HL-60 (cell line): Measurements from ENCODE around the gene COL6A2.

Experiments
- DNase-seq, 2 experiments: peaks; one replicate each; pipeline ENCODE4 v3.0.0-alpha.2; 2010 to 2020; ENCODE audit warnings: low read depth in 1 of 2, low spot score in 1 of 2
- H3K27ac ChIP-seq: fragments of 250-450 bp; sonication (Bioruptor Pico); replicated peaks from 2 replicates; pipeline ENCODE4 v1.5.1; 2020; ENCODE audit warnings: mild to moderate bottlenecking, moderate library complexity
- H3K27me3 ChIP-seq: fragments of 250-450 bp; sonication (Bioruptor Pico); 2 replicates; pipeline ENCODE4 v1.5.1; 2021; ENCODE audit warnings: mild to moderate bottlenecking, moderate library complexity; ENCODE audit not compliant: insufficient read depth, poor library complexity, severe bottlenecking
- H3K4me3 ChIP-seq: replicated peaks from 2 replicates; pipeline ENCODE4 v1.5.1; 2011; ENCODE audit warnings: mild to moderate bottlenecking, control low read depth, low read length; ENCODE audit not compliant: insufficient read depth
- CTCF ChIP-seq: IDR thresholded peaks from one replicate; pipeline ENCODE4 v1.5.1; 2011; ENCODE audit warnings: low read length, control low read depth, inconsistent platforms; ENCODE audit not compliant: insufficient read depth
- GABPA ChIP-seq: IDR thresholded peaks from 2 replicates; pipeline ENCODE4 v1.6.1; 2012; ENCODE audit warnings: low read depth
- POLR2AphosphoS5 ChIP-seq: IDR thresholded peaks from 2 replicates; pipeline ENCODE4 v1.6.1; 2012; ENCODE audit warnings: low read depth
- REST ChIP-seq: IDR thresholded peaks from 2 replicates; pipeline ENCODE4 v1.6.1; 2012; ENCODE audit warnings: low read depth; ENCODE audit not compliant: insufficient replicate concordance
- SPI1 ChIP-seq: IDR thresholded peaks from 2 replicates; pipeline ENCODE4 v1.6.1; 2012; ENCODE audit warnings: low read depth, mild to moderate bottlenecking, borderline replicate concordance

The COL6A2 gene

DNA sequence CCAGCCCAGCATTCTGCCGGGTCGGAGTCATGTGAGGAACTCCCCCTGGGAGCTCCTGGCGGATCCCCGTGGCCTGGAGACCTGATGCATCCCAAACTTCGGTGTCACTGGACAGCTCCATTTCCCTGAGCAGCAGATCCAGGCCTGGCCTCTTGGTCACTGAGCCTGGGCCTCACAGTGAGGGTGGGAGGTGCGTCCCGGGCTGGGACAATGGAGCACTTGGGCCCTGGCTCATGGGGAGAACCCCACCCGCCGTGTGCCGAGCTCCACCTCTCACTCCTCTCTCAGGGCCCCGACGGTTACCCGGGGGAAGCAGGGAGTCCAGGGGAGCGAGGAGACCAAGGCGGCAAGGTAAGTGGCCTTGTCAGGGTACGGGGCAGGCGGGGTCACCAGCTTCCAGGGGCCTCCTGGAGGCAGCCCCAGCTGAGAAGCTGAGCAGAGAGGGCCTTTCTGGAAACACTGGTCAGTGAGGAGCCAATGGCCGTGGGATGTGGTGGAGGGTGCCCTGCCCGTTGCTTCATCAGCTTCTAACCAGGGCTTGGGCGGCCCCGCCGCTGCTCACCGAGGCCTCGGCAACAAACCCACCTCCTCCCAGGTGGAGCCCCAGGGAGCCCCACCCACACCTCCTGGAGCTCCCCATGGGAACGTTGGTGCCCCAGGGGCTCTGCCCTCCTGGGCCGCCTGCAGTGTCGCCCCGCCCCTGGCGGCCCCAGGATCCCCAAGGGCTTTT, 19.8 kb downstream of the COL6A2 start:
- TF ChIP-seq POLR2AphosphoS5, result no peak
- TF ChIP-seq REST, result no peak
- no peak for TF ChIP-seq CTCF
- no peak for TF ChIP-seq SPI1
- no peak for TF ChIP-seq GABPA
- no peak for DNase-seq
- H3K27ac ChIP-seq, result no peak overlapping the region
- H3K27me3 ChIP-seq, result no peaks in the 10 kb centered on the region
- H3K4me3 ChIP-seq, result no peak overlapping the region

GRCh38 chr21:46118316-46119143, 20.6 kb downstream of the COL6A2 start:
- Histone ChIP-seq H3K27me3 (no peaks in the 10 kb centered on the region), H3K4me3 (no peak overlapping the region), H3K27ac (no peak overlapping the region)
- DNase-seq, result no peak
- TF ChIP-seq POLR2AphosphoS5, result no peak
- TF ChIP-seq SPI1, result no peak
- TF ChIP-seq REST, result no peak

DNA sequence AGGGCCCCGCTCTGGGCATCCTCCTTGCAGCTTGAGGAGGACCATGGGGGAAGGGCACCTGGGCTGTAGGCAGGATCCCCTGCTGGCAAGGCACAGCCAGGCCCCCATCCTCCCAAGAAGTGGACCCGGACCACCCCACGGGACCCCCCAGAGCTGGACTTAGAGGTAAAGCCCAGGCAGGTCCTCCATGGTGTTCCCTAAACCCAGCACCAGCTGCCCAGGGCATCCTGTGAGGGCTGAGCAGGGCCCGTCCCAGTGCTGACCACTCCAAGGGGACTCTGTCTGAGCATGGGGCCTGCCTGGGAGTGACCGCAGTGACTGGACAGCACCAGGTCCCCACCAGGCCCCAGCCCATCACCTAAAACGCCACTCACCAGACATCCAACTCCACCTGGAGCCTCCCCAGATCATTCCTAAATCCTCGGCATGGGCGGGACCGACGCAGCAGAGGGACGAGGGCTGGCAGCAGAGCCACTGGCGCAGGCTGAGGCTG, 21.3 kb downstream of the COL6A2 start:
- H3K27ac ChIP-seq, result no peak overlapping the region
- TF ChIP-seq GABPA (no peak), REST (no peak), POLR2AphosphoS5 (no peak), SPI1 (no peak), CTCF (no peak)
- DNase-seq, result no peak
- H3K27me3 ChIP-seq, result no peaks in the 10 kb centered on the region
- H3K4me3 ChIP-seq, result no peak overlapping the region
